CD14-positive monocyte (primary cell): ENCODE measurements around the gene ARHGEF7. TPM values are rescaled to one million over a fixed set of nuclear protein-coding genes. Genes with fewer than 3 reads are reported as not detected.

Experiments used
- DNase-seq, 3 donors: peaks; one replicate each; pipeline ENCODE4 v3.0.0-alpha.2; 2011 to 2022
- H2AFZ ChIP-seq: 2 replicates; pipeline ENCODE4 v1.6.0; 2012; ENCODE audit warnings: mild to moderate bottlenecking, low read depth, low read length, inconsistent platforms; ENCODE audit not compliant: insufficient read depth, poor library complexity, severe bottlenecking
- H3K27ac ChIP-seq, 2 donors: 1 replicate in 1 of 2; 2 replicates in 1 of 2; pipeline ENCODE4 v1.5.1; 2012 to 2013; ENCODE audit warnings: low read length in 2 of 2, control low read depth in 1 of 2, inconsistent platforms in 1 of 2, low read depth in 1 of 2, mild to moderate bottlenecking in 1 of 2
- H3K27me3 ChIP-seq, 2 donors: one replicate each; pipeline versions ENCODE4 v1.6.0 to v1.6.1; 2011 to 2013; ENCODE audit warnings: low read length in 2 of 2; ENCODE audit not compliant: control insufficient read depth in 2 of 2, insufficient read depth in 2 of 2
- H3K36me3 ChIP-seq, 2 donors: replicated peaks in 1 of 2; 1 replicate in 1 of 2; 2 replicates in 1 of 2; pipeline versions ENCODE4 v1.5.1 to v1.6.1; 2012 to 2013; ENCODE audit warnings: low read length in 2 of 2, control low read depth in 1 of 2, inconsistent platforms in 1 of 2, mild to moderate bottlenecking in 1 of 2; ENCODE audit not compliant: insufficient read depth in 2 of 2, control insufficient read depth in 1 of 2
- H3K4me1 ChIP-seq, 2 donors: 1 replicate in 1 of 2; 2 replicates in 1 of 2; pipeline versions ENCODE4 v1.5.1 to v1.6.1; 2012 to 2013; ENCODE audit warnings: low read length in 2 of 2, control low read depth in 1 of 2, inconsistent platforms in 1 of 2, mild to moderate bottlenecking in 1 of 2, moderate library complexity in 1 of 2; ENCODE audit not compliant: insufficient read depth in 2 of 2, control insufficient read depth in 1 of 2
- H3K4me2 ChIP-seq: replicated peaks from 2 replicates; pipeline ENCODE3; 2012; ENCODE audit warnings: low read length, moderate library complexity, mild to moderate bottlenecking; ENCODE audit not compliant: poor library complexity, severe bottlenecking; ENCODE audit errors: extremely low read depth
- H3K4me3 ChIP-seq, 3 experiments: fragments of 200-600 bp in 1 of 3; sonication (generic) in 1 of 3; replicated peaks in 1 of 3; 1 replicate in 2 of 3; 2 replicates in 1 of 3; pipeline ENCODE4 v1.5.1; 2011 to 2013; ENCODE audit warnings: low read length in 3 of 3, mild to moderate bottlenecking in 3 of 3, control low read depth in 2 of 3, low read depth in 2 of 3, inconsistent platforms in 1 of 3, moderate library complexity in 1 of 3
- H3K79me2 ChIP-seq: 2 replicates; pipeline ENCODE4 v1.6.0; 2012; ENCODE audit warnings: mild to moderate bottlenecking, control low read depth, inconsistent platforms, low read length, moderate library complexity; ENCODE audit not compliant: insufficient read depth
- H3K9ac ChIP-seq: 2 replicates; pipeline ENCODE4 v1.6.0; 2017; ENCODE audit warnings: low read length, mild to moderate bottlenecking; ENCODE audit not compliant: insufficient read depth, poor library complexity, severe bottlenecking
- H3K9me3 ChIP-seq, 2 donors: replicated peaks in 1 of 2; 1 replicate in 1 of 2; 2 replicates in 1 of 2; pipeline versions ENCODE4 v1.5.1 to v1.6.1; 2012 to 2013; ENCODE audit warnings: low read length in 2 of 2, control low read depth in 1 of 2; ENCODE audit not compliant: control insufficient read depth in 1 of 2, insufficient read depth in 1 of 2
- H4K20me1 ChIP-seq: 2 replicates; pipeline ENCODE4 v1.6.0; 2012; ENCODE audit warnings: mild to moderate bottlenecking, low read length, control low read depth, moderate library complexity; ENCODE audit not compliant: insufficient read depth
- H3K27ac Mint-ChIP-seq, 7 donors: one replicate each; pipeline ENCODE4 v1.8.0; 2020; ENCODE audit warnings: mild to moderate bottlenecking in 7 of 7, mixed read lengths in 7 of 7, moderate library complexity in 6 of 7, inconsistent platforms in 2 of 7
- H3K27me3 Mint-ChIP-seq, 3 donors: one replicate each; pipeline ENCODE4 v1.8.0; 2021 to 2022; ENCODE audit warnings: low read depth in 3 of 3, mild to moderate bottlenecking in 3 of 3, mixed read lengths in 3 of 3, moderate library complexity in 3 of 3, inconsistent platforms in 1 of 3
- H3K36me3 Mint-ChIP-seq, 2 donors: one replicate each; pipeline ENCODE4 v1.8.0; 2020; ENCODE audit warnings: mixed read lengths in 2 of 2, inconsistent platforms in 1 of 2, mild to moderate bottlenecking in 1 of 2
- H3K4me1 Mint-ChIP-seq: one replicate; pipeline ENCODE4 v1.8.0; 2020; ENCODE audit warnings: mild to moderate bottlenecking, mixed read lengths
- H3K4me3 Mint-ChIP-seq, 2 donors: one replicate each; pipeline ENCODE4 v1.8.0; 2020; ENCODE audit warnings: mild to moderate bottlenecking in 2 of 2, mixed read lengths in 2 of 2, moderate library complexity in 1 of 2
- H3K9me3 Mint-ChIP-seq, 7 donors: one replicate each; pipeline ENCODE4 v1.8.0; 2020 to 2022; ENCODE audit warnings: mixed read lengths in 7 of 7, mild to moderate bottlenecking in 6 of 7, moderate library complexity in 6 of 7, inconsistent platforms in 2 of 7
- WGBS: methylation state at CpG from one replicate; pipeline ENCODE4 v1.1.5; 2013; ENCODE audit warnings: missing lambda C conversion rate; ENCODE audit not compliant: insufficient coverage; 5-methylcytosine and 5-hydroxymethylcytosine counted together
- intact Hi-C, 2 donors: fragments of 100-400 bp; cut with micrococcal nuclease; formaldehyde crosslinking; loops; one replicate each; pipeline versions ENCODE4 v1.15.0 to v1.15.1; 2023
- polyA plus RNA-seq, 3 donors: library from polyadenylated mRNA; depleted of rRNA in 1 of 3; unstranded in 2 of 3; stranded (reverse) in 1 of 3; fragments of 300-500 nt in 2 of 3; fragments of >200 nt in 1 of 3; fragmentation: Illumina TruSeq in 2 of 3; gene quantifications; 1 replicate in 2 of 3; 2 replicates in 1 of 3; pipeline ENCODE4 v1.2.3, GENCODE V29; 2012 to 2021
- TF ChIP-seq, protein P1 (sequence below): fragments of 200-600 bp; IDR thresholded peaks from one replicate; pipeline ENCODE4 v1.8.0; 2022; ENCODE audit warnings: antibody characterized with exemption, mild to moderate bottlenecking

The ARHGEF7 gene
- polyA plus RNA-seq, 3 donors, result 4.6 to 29.0 (median 6.1) TPM

- no peak overlapping the region for H3K9ac ChIP-seq
- peaks cover 0 to 2% of the 10 kb centered on the region in 2 donors for H3K27me3 ChIP-seq
- H3K36me3 ChIP-seq, result no peaks in the 10 kb centered on the region
- peaks cover 0 to 8% (median 0%) of the 10 kb centered on the region in 7 donors for H3K9me3 Mint-ChIP-seq
- no peaks in the 10 kb centered on the region for H3K4me1 ChIP-seq
- no peak overlapping the region for H2AFZ ChIP-seq
- no peaks in the 10 kb centered on the region for H4K20me1 ChIP-seq
- H3K4me3 ChIP-seq, result no peak overlapping the region
- H3K36me3 Mint-ChIP-seq, result no peaks in the 10 kb centered on the region
- peaks cover 16 to 32% (median 22%) of the 10 kb centered on the region in 3 donors for H3K27me3 Mint-ChIP-seq
- TF ChIP-seq, protein P1, sequence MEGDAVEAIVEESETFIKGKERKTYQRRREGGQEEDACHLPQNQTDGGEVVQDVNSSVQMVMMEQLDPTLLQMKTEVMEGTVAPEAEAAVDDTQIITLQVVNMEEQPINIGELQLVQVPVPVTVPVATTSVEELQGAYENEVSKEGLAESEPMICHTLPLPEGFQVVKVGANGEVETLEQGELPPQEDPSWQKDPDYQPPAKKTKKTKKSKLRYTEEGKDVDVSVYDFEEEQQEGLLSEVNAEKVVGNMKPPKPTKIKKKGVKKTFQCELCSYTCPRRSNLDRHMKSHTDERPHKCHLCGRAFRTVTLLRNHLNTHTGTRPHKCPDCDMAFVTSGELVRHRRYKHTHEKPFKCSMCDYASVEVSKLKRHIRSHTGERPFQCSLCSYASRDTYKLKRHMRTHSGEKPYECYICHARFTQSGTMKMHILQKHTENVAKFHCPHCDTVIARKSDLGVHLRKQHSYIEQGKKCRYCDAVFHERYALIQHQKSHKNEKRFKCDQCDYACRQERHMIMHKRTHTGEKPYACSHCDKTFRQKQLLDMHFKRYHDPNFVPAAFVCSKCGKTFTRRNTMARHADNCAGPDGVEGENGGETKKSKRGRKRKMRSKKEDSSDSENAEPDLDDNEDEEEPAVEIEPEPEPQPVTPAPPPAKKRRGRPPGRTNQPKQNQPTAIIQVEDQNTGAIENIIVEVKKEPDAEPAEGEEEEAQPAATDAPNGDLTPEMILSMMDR, result no peak
- intact Hi-C loops, result no loop called here
- H3K4me1 Mint-ChIP-seq, result no peaks in the 10 kb centered on the region
- WGBS, result 89% methylated on average over 5 of the region's 9 CpGs
- DNase-seq, result no peak
- H3K4me2 ChIP-seq, result no peak overlapping the region
- H3K27ac ChIP-seq, result no peak overlapping the region
- no peak overlapping the region for H3K4me3 Mint-ChIP-seq
- H3K27ac Mint-ChIP-seq, result no peak overlapping the region
- no peaks in the 10 kb centered on the region for H3K9me3 ChIP-seq
- no peaks in the 10 kb centered on the region for H3K79me2 ChIP-seq
Measured at GRCh38 chr13:111139873-111140561, 24.9 kb downstream of the ARHGEF7 start.

GRCh38 chr13:111140562-111141105, 25.5 kb downstream of the ARHGEF7 start:
- Mint-ChIP-seq H3K4me1 (no peaks in the 10 kb centered on the region), H3K4me3 (no peak overlapping the region), H3K27ac (no peak overlapping the region), H3K27me3 (peaks cover 18 to 35% (median 26%) of the 10 kb centered on the region in 3 donors), H3K9me3 (peaks cover 0 to 6% (median 0%) of the 10 kb centered on the region in 7 donors), H3K36me3 (no peaks in the 10 kb centered on the region)
- H3K27me3 ChIP-seq, result peaks cover 0 to 2% of the 10 kb centered on the region in 2 donors
- H3K9me3 ChIP-seq, result no peaks in the 10 kb centered on the region
- WGBS, result 87% methylated on average over 5 of the region's 6 CpGs
- H4K20me1 ChIP-seq, result no peaks in the 10 kb centered on the region
- H2AFZ ChIP-seq, result no peak overlapping the region
- H3K4me3 ChIP-seq, result no peak overlapping the region
- intact Hi-C loops, result no loop called here
- no peak overlapping the region for H3K27ac ChIP-seq
- H3K9ac ChIP-seq, result no peak overlapping the region
- H3K36me3 ChIP-seq, result no peaks in the 10 kb centered on the region
- no peaks in the 10 kb centered on the region for H3K4me1 ChIP-seq
- no peak overlapping the region for H3K4me2 ChIP-seq
- DNase-seq, result no peak
- no peaks in the 10 kb centered on the region for H3K79me2 ChIP-seq
- TF ChIP-seq, protein P1, result no peak
